T-helper 1 cell (primary cell): ENCODE data around the gene STK35.
"Not testable (repeated sequence)": the region's sequence is repeated elsewhere in the genome, so short reads cannot be mapped to it uniquely, and the experiment has no call there.

Source experiments
- DNase-seq, 5 donors: peaks; one replicate each; pipeline ENCODE4 v3.0.0-alpha.2; 2012 to 2020

STK35 gene

GRCh38 chr20:2163312-2163711, 61.7 kb downstream of the STK35 start:
- no peak for DNase-seq

- DNase-seq, result no peak
These were observed 62.1 kb downstream of the STK35 start for GRCh38 chr20:2163757-2164156.

GRCh38 chr20:2164421-2164820, 62.8 kb downstream of the STK35 start:
- DNase-seq, result no peak

GRCh38 chr20:2164966-2165365, 63.3 kb downstream of the STK35 start:
- no peak for DNase-seq

GRCh38 chr20:2165871-2166270, 64.2 kb downstream of the STK35 start:
- DNase-seq, result no peak

- DNase-seq, result no peak
These were observed 65.5 kb downstream of the STK35 start for GRCh38 chr20:2167112-2167511.

GRCh38 chr20:2168946-2169345, 67.3 kb downstream of the STK35 start:
- no peak for DNase-seq

GRCh38 chr20:2169456-2170088, 67.9 kb downstream of the STK35 start:
- DNase-seq, result no peak

GRCh38 chr20:2170404-2170803, 68.8 kb downstream of the STK35 start:
- no peak for DNase-seq

- DNase-seq, result no peak
These were observed 69.7 kb downstream of the STK35 start for GRCh38 chr20:2171266-2171790.

GRCh38 chr20:2171840-2172239, 70.2 kb downstream of the STK35 start:
- not testable (repeated sequence) for DNase-seq

GRCh38 chr20:2172305-2173175, 70.9 kb downstream of the STK35 start:
- peak; percentile 25 to 55 (median 36) for DNase-seq

GRCh38 chr20:2173186-2173585, 71.6 kb downstream of the STK35 start:
- DNase-seq, result no peak

GRCh38 chr20:2174067-2174466, 72.4 kb downstream of the STK35 start:
- no peak for DNase-seq

- DNase-seq, result no peak
These were observed 75.3 kb downstream of the STK35 start for GRCh38 chr20:2176946-2177345.

- DNase-seq, result no peak
These were observed 76.9 kb downstream of the STK35 start for GRCh38 chr20:2178318-2179232.

- DNase-seq, result no peak
These were observed 77.6 kb downstream of the STK35 start for GRCh38 chr20:2179233-2179580.

GRCh38 chr20:2179949-2180348, 78.3 kb downstream of the STK35 start:
- DNase-seq, result no peak

- no peak for DNase-seq
These were observed 81.8 kb downstream of the STK35 start for GRCh38 chr20:2183381-2183780.

GRCh38 chr20:2184933-2185332, 83.3 kb downstream of the STK35 start:
- not testable (repeated sequence) for DNase-seq

GRCh38 chr20:2195614-2196013, 94.0 kb downstream of the STK35 start:
- no peak for DNase-seq

- no peak for DNase-seq
These were observed 95.5 kb downstream of the STK35 start for GRCh38 chr20:2197166-2197565.
